SK-N-SH (cell line): ENCODE data around the gene CCNG1.

ENCODE experiments used
- FOXM1 ChIP-seq: IDR thresholded peaks from 2 replicates; pipeline ENCODE4 v1.4.0; 2012; ENCODE audit warnings: low read depth, mild to moderate bottlenecking
- GABPA ChIP-seq: IDR thresholded peaks from 2 replicates; pipeline ENCODE4 v1.4.0; 2012; ENCODE audit warnings: low read depth, mild to moderate bottlenecking
- JUND ChIP-seq: IDR thresholded peaks from 2 replicates; pipeline ENCODE4 v1.4.0; 2012
- MXI1 ChIP-seq: IDR thresholded peaks from 2 replicates; pipeline ENCODE4 v1.6.1; 2012; ENCODE audit warnings: mild to moderate bottlenecking, low read depth, low read length, improper control_type of control experiment
- NFIC ChIP-seq: IDR thresholded peaks from 2 replicates; pipeline ENCODE4 v1.4.0; 2012; ENCODE audit warnings: borderline replicate concordance
- POLR2AphosphoS5 ChIP-seq: IDR thresholded peaks from 2 replicates; pipeline ENCODE4 v1.6.1; 2012; ENCODE audit warnings: low read depth, low read length
- RAD21 ChIP-seq: IDR thresholded peaks from 2 replicates; pipeline ENCODE4 v1.6.1; 2012; ENCODE audit warnings: mild to moderate bottlenecking, low read length
- SIN3A ChIP-seq: IDR thresholded peaks from 2 replicates; pipeline ENCODE4 v1.6.1; 2012; ENCODE audit warnings: low read depth, mild to moderate bottlenecking, low read length, moderate library complexity, borderline replicate concordance
- TAF1 ChIP-seq: IDR thresholded peaks from 2 replicates; pipeline ENCODE4 v1.6.1; 2012; ENCODE audit warnings: low read depth, mild to moderate bottlenecking, low read length, moderate library complexity, borderline replicate concordance
- YY1 ChIP-seq: IDR thresholded peaks from 2 replicates; pipeline ENCODE4 v1.4.0; 2012; ENCODE audit warnings: low read depth, mild to moderate bottlenecking
- TF ChIP-seq, protein P1 (sequence below): fragments of 200-600 bp; sonication (generic); IDR thresholded peaks from 2 replicates; pipeline ENCODE4 v1.6.1; 2017; ENCODE audit warnings: antibody characterized with exemption, mild to moderate bottlenecking, moderate library complexity
- TF ChIP-seq, protein P2 (sequence below): IDR thresholded peaks from 2 replicates; pipeline ENCODE4 v1.4.0; 2012; ENCODE audit warnings: low read depth, borderline replicate concordance
- TF ChIP-seq, protein P3 (sequence below): IDR thresholded peaks from 2 replicates; pipeline ENCODE4 v1.4.0; 2012; ENCODE audit warnings: low read depth

DNA sequence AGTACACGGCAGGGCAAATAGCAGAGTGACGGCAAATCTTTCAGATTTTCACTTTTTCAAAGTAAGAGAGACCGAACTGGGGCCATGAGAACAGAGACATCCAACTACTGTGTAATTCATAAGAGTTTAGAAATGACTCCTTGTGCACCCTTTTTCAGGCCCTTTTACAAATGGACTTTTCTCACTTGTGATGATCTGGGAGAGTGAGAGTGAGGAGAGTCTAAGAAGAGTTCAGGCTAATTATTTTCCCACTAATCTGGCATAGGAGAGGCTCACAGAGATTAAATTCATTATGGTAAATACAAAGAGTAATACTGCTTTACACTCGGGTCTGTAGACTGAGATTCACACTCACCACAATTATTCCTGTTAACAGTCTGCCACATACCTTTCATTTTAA lies 880 bp upstream of the CCNG1 start:
- TF ChIP-seq, protein P1, sequence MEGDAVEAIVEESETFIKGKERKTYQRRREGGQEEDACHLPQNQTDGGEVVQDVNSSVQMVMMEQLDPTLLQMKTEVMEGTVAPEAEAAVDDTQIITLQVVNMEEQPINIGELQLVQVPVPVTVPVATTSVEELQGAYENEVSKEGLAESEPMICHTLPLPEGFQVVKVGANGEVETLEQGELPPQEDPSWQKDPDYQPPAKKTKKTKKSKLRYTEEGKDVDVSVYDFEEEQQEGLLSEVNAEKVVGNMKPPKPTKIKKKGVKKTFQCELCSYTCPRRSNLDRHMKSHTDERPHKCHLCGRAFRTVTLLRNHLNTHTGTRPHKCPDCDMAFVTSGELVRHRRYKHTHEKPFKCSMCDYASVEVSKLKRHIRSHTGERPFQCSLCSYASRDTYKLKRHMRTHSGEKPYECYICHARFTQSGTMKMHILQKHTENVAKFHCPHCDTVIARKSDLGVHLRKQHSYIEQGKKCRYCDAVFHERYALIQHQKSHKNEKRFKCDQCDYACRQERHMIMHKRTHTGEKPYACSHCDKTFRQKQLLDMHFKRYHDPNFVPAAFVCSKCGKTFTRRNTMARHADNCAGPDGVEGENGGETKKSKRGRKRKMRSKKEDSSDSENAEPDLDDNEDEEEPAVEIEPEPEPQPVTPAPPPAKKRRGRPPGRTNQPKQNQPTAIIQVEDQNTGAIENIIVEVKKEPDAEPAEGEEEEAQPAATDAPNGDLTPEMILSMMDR = no peak
- no peak for TF ChIP-seq JUND
- no peak for TF ChIP-seq SIN3A
- TF ChIP-seq TAF1 = no peak
- no peak for TF ChIP-seq NFIC
- TF ChIP-seq RAD21 = no peak
- TF ChIP-seq, protein P2, sequence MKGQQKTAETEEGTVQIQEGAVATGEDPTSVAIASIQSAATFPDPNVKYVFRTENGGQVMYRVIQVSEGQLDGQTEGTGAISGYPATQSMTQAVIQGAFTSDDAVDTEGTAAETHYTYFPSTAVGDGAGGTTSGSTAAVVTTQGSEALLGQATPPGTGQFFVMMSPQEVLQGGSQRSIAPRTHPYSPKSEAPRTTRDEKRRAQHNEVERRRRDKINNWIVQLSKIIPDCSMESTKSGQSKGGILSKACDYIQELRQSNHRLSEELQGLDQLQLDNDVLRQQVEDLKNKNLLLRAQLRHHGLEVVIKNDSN = no peak
- TF ChIP-seq, protein P3, sequence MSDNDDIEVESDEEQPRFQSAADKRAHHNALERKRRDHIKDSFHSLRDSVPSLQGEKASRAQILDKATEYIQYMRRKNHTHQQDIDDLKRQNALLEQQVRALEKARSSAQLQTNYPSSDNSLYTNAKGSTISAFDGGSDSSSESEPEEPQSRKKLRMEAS = no peak
- no peak for TF ChIP-seq GABPA
- no peak for TF ChIP-seq FOXM1
- TF ChIP-seq POLR2AphosphoS5 = no peak
- TF ChIP-seq MXI1 = no peak
- TF ChIP-seq YY1 = no peak
